ENCODE data around the gene SYT7. TPM values are rescaled to one million over a fixed set of nuclear protein-coding genes. Genes with fewer than 3 reads are reported as not detected.

SYT7 gene
- total RNA-seq, 1 donor from 2014 or later: not detected

- Mint-ChIP-seq H3K4me3 (no peak overlapping the region), H3K4me1 (peaks cover 6% of the 10 kb centered on the region), H3K27ac (no peak overlapping the region), H3K27me3 (peaks cover 18% of the 10 kb centered on the region), H3K36me3 (ENCODE audit: low read depth) (no peaks in the 10 kb centered on the region), H3K9me3 (no peaks in the 10 kb centered on the region)
- DNase-seq (no peak), ATAC-seq (ENCODE audit: low read depth) (no peak)
- CTCF ChIA-PET: interaction anchor here (0.8 kb wide), 1 partner anchor 12 kb away, joined by 3 read pairs; no protein-coding TSS in a partner anchor
- intact Hi-C loops (cut with micrococcal nuclease): no loop called here
- POLR2A ChIA-PET: no interaction called here
- TF ChIP-seq, protein P1, sequence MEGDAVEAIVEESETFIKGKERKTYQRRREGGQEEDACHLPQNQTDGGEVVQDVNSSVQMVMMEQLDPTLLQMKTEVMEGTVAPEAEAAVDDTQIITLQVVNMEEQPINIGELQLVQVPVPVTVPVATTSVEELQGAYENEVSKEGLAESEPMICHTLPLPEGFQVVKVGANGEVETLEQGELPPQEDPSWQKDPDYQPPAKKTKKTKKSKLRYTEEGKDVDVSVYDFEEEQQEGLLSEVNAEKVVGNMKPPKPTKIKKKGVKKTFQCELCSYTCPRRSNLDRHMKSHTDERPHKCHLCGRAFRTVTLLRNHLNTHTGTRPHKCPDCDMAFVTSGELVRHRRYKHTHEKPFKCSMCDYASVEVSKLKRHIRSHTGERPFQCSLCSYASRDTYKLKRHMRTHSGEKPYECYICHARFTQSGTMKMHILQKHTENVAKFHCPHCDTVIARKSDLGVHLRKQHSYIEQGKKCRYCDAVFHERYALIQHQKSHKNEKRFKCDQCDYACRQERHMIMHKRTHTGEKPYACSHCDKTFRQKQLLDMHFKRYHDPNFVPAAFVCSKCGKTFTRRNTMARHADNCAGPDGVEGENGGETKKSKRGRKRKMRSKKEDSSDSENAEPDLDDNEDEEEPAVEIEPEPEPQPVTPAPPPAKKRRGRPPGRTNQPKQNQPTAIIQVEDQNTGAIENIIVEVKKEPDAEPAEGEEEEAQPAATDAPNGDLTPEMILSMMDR (IDR thresholded peaks at IDR 0.05): no peak
These were observed 36.4 kb downstream of the SYT7 start for GRCh38 chr11:61544466-61544865.

GRCh38 chr11:61543606-61544306 is 37.1 kb downstream of the SYT7 start:
- ChIA-PET POLR2A (no interaction called here), CTCF (no interaction called here)
- Mint-ChIP-seq H3K4me1 (peaks cover 6% of the 10 kb centered on the region), H3K36me3 (ENCODE audit: low read depth) (no peaks in the 10 kb centered on the region), H3K27me3 (peaks cover 22% of the 10 kb centered on the region), H3K27ac (no peak overlapping the region), H3K4me3 (no peak overlapping the region), H3K9me3 (no peaks in the 10 kb centered on the region)
- intact Hi-C loops (cut with micrococcal nuclease): no loop called here
- TF ChIP-seq, protein P1 (IDR thresholded peaks at IDR 0.05): no peak
- ATAC-seq (ENCODE audit: low read depth): no peak
- DNase-seq: no peak

- H3K27me3 Mint-ChIP-seq: peaks cover 19% of the 10 kb centered on the region
- intact Hi-C loops (cut with micrococcal nuclease): no loop called here
- TF ChIP-seq, protein P1 (IDR thresholded peaks at IDR 0.05): no peak
- no peak overlapping the region for H3K4me3 Mint-ChIP-seq
- no peak overlapping the region for H3K27ac Mint-ChIP-seq
- CTCF ChIA-PET: no interaction called here
- no peak for DNase-seq
- POLR2A ChIA-PET: no interaction called here
- peaks cover 6% of the 10 kb centered on the region for H3K4me1 Mint-ChIP-seq
- no peaks in the 10 kb centered on the region for H3K36me3 Mint-ChIP-seq (ENCODE audit: low read depth)
- ATAC-seq (ENCODE audit: low read depth): no peak
- no peaks in the 10 kb centered on the region for H3K9me3 Mint-ChIP-seq
These were observed 38.2 kb downstream of the SYT7 start for GRCh38 chr11:61542705-61543104.

GRCh38 chr11:61542024-61542461 is 38.8 kb downstream of the SYT7 start:
- peaks cover 18% of the 10 kb centered on the region for H3K27me3 Mint-ChIP-seq
- intact Hi-C loops (cut with micrococcal nuclease): no loop called here
- TF ChIP-seq, protein P1 (IDR thresholded peaks at IDR 0.05): no peak

DNA sequence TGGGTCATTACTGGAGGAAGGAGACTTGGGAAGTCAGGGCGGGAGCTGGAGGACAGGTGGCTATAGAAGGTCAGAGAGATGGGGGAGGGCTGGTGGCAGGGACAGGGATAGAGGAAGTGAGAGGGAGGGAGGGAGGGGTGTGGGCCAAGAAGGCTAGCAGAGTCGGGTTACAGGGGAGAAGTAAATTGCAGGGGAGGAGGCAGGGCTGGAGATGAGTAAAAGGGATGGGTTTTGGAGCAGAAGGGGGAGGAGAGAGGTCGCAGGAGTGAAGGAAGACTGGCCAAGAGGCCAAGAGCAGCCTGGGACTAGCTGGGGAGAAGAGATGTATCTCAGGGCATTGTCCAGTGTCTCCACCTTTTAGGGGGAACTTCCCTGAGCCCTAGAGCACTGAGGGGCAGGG is 39.3 kb downstream of the SYT7 start:
- TF ChIP-seq, protein P1 (IDR thresholded peaks at IDR 0.05): no peak
- Mint-ChIP-seq H3K4me3 (no peak overlapping the region), H3K27ac (no peak overlapping the region), H3K27me3 (peaks cover 16% of the 10 kb centered on the region), H3K4me1 (peaks cover 6% of the 10 kb centered on the region), H3K9me3 (no peaks in the 10 kb centered on the region), H3K36me3 (ENCODE audit: low read depth) (no peaks in the 10 kb centered on the region)
- DNase-seq (no peak), ATAC-seq (ENCODE audit: low read depth) (no peak)
- CTCF ChIA-PET: no interaction called here
- intact Hi-C loops (cut with micrococcal nuclease): no loop called here
- POLR2A ChIA-PET: no interaction called here

More at GRCh38 chr11:61542024-61542461, 38.8 kb downstream of the SYT7 start:
- H3K9me3 Mint-ChIP-seq: no peaks in the 10 kb centered on the region
- no peak overlapping the region for H3K27ac Mint-ChIP-seq
- H3K4me1 Mint-ChIP-seq: peaks cover 6% of the 10 kb centered on the region
- no peak for DNase-seq
- H3K36me3 Mint-ChIP-seq (ENCODE audit: low read depth): no peaks in the 10 kb centered on the region
- ChIA-PET POLR2A (no interaction called here), CTCF (no interaction called here)
- H3K4me3 Mint-ChIP-seq: no peak overlapping the region
- no peak for ATAC-seq (ENCODE audit: low read depth)

All from activated B cell treated with CpG ODN at 0.5 μM for 24 hours (primary cell).